ENCODE results near the gene ADAM21. TPM values are rescaled to one million over a fixed set of nuclear protein-coding genes. Genes with fewer than 3 reads are reported as not detected.

The ADAM21 gene

Small RNAs within 50 kb of the gene (small RNA-seq; reads per million reads assigned to genes)
- gene RNU6-659P (ENCODE audit: insufficient read depth): not detected

Measured in neuronal stem cell (in vitro differentiated cells).